Hepatocyte (in vitro differentiated cells): Measurements from ENCODE around the gene MARK2.

Experiments used
- EZH2 ChIP-seq: fragments of 200-600 bp; sonication (generic); IDR thresholded peaks from 2 replicates; pipeline ENCODE4 v1.6.1; 2016; ENCODE audit warnings: antibody characterized with exemption, mild to moderate bottlenecking, borderline replicate concordance
- EZH2phosphoT487 ChIP-seq: fragments of 200-600 bp; sonication (generic); IDR thresholded peaks from one replicate; pipeline ENCODE4 v1.6.1; 2018; ENCODE audit warnings: antibody characterized with exemption, mild to moderate bottlenecking, low read depth, moderate library complexity; ENCODE audit not compliant: unreplicated experiment, severe bottlenecking
- TF ChIP-seq, protein P1 (sequence below): fragments of 200-600 bp; sonication (generic); IDR thresholded peaks from 2 replicates; pipeline ENCODE4 v1.5.1; 2016; ENCODE audit warnings: antibody characterized with exemption, mild to moderate bottlenecking; ENCODE audit not compliant: poor library complexity

DNA sequence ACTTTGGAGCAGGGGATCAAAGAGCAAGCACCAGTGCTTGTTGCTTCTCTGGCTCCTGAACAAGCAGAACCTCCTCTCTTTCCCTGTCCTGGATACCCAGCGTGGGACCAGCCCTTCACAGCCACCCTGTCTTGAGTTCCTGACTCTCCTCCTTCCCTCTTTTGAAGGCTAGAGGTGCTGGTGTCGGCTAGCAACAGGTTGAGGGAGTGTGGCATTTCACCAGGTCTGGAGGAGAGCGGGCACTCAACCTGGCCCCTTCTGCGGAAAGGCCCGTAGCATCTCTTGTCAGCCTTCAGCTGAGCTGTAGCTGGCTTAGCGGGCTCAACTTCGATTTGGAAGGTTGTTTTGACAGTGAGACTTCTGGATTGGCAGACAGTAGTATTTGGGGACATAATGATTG is 51.5 kb downstream of the MARK2 start:
- TF ChIP-seq, protein P1, sequence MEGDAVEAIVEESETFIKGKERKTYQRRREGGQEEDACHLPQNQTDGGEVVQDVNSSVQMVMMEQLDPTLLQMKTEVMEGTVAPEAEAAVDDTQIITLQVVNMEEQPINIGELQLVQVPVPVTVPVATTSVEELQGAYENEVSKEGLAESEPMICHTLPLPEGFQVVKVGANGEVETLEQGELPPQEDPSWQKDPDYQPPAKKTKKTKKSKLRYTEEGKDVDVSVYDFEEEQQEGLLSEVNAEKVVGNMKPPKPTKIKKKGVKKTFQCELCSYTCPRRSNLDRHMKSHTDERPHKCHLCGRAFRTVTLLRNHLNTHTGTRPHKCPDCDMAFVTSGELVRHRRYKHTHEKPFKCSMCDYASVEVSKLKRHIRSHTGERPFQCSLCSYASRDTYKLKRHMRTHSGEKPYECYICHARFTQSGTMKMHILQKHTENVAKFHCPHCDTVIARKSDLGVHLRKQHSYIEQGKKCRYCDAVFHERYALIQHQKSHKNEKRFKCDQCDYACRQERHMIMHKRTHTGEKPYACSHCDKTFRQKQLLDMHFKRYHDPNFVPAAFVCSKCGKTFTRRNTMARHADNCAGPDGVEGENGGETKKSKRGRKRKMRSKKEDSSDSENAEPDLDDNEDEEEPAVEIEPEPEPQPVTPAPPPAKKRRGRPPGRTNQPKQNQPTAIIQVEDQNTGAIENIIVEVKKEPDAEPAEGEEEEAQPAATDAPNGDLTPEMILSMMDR = no peak
- no peak for TF ChIP-seq EZH2
- TF ChIP-seq EZH2phosphoT487 = no peak
